HG02763 (cell line): ENCODE data around the gene LRRC61.

Experiments used
- ATAC-seq: cut with Tn5 transposase; IDR thresholded peaks from one replicate; pipeline ENCODE4 v1.9.1; 2021; ENCODE audit warnings: mild to moderate bottlenecking, moderate library complexity; ENCODE audit not compliant: unreplicated experiment

Gene LRRC61

DNA sequence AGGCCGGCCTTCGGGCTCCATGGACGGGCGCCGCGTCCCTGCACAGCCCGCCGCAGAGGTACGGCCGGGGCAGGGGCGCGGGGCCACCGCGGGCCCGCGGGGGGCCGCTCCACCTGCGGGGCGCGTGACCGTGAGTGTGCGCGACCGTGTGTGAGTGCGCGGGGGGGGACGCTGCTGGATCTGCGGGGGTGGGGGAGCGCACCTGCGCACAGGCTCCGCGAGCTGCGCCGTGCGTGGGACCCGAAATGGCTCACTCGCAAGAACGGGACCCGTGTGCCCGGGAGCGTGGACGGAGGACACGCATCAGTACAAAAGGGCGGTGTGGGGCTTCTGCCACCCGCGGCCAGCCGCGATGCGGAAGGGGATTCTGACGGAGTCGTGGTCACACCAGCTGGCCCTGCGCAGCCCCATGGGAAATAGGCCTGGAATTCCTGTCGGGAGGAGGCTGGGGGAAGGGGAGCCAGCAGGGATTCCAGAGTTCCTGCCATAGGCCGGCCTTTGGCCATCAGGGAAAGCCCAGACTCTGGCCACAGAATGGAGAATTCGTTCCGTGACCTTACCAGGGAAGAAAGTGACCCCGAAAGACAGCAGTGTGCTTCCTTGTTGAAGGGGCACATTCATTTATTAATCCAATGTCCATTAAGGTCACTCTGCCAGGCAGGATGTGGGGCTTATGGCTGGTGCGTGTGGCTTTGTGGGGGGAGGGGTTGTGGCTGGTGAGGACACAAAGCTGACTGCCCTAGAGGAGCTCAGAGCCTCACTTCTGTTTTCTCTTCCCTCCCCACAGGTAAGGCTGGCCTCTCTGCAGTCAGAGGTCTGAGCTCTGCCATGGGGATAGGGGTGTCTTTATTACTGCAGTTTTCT lies 46.0 kb downstream of the LRRC61 start:
- ATAC-seq, result peak; percentile 32

DNA sequence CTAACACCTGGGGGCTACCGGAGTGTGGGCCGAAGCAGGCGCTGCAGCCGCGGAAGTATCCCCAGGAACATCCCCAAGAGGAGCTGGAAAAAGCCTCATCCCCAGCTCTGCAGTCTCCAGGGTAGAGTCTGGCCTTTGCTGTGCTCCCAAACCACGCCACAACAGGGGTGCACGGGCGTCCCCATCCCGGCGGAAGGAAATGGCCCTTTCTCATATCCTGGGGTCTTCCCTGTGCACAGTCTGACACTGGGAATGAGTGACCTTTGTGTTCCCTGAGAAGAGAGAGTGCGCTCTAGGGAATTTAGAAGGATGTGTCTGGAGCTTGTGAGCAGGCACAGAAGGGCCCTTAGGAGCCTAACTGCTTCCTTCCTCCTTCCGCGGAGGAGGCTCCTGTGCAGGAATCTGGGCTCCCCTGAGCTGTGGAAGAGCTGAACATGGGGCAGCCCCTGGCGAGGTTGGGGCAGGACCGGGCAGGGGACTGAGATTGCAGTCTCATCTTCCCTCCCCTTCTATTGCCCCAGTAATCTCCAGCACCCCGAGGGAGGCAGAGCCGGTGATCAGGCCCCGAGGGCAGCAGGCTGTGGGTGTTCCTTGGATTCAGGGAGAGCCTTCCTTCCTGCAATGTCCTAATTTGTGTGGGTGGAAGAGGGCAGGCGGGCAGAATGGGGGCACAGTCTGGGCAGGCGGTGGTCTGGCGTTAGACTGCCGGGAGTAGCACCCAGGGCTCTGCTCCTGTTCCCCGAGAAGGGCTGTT lies 46.8 kb downstream of the LRRC61 start:
- no peak for ATAC-seq

DNA sequence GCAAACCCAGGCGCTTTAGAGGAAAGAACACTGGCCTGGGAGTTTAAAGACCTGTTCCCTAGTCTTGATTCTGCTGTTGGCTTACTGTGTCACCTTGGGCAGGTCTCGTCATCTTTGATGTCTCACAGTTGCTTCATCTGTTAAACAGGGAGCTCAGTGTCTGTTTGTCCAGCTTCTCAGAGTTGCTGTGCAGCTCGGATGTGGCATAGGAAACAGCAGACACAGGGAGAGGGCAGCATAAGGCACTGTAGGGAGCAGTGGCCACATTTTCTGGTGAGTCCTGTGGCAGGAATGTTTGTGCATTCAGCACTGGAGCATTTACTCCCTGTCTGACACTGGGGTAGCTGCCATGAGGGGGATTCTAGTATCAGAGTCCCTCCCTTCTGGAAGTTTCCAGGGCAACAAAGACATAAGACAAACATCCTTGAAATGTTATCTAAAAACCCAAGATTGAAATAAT lies 47.5 kb downstream of the LRRC61 start:
- ATAC-seq, result no peak

DNA sequence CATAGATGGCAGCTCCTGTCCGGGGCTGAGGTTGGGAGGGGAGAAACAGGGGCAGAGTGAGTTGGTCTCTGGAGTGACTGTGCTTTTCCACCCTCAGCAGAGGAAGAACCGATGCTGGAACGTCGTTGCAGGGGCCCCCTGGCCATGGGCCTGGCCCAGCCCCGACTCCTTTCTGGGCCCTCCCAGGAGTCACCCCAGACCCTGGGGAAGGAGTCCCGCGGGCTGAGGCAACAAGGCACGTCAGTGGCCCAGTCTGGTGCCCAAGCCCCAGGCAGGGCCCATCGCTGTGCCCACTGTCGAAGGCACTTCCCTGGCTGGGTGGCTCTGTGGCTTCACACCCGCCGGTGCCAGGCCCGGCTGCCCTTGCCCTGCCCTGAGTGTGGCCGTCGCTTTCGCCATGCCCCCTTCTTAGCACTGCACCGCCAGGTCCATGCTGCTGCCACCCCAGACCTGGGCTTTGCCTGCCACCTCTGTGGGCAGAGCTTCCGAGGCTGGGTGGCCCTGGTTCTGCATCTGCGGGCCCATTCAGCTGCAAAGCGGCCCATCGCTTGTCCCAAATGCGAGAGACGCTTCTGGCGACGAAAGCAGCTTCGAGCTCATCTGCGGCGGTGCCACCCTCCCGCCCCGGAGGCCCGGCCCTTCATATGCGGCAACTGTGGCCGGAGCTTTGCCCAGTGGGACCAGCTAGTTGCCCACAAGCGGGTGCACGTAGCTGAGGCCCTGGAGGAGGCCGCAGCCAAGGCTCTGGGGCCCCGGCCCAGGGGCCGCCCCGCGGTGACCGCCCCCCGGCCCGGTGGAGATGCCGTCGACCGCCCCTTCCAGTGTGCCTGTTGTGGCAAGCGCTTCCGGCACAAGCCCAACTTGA lies 48.2 kb downstream of the LRRC61 start:
- ATAC-seq, result no peak

DNA sequence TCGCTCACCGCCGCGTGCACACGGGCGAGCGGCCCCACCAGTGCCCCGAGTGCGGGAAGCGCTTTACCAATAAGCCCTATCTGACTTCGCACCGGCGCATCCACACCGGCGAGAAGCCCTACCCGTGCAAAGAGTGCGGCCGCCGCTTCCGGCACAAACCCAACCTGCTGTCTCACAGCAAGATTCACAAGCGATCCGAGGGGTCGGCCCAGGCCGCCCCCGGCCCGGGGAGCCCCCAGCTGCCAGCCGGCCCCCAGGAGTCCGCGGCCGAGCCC lies 48.8 kb downstream of the LRRC61 start:
- ATAC-seq, result no peak

DNA sequence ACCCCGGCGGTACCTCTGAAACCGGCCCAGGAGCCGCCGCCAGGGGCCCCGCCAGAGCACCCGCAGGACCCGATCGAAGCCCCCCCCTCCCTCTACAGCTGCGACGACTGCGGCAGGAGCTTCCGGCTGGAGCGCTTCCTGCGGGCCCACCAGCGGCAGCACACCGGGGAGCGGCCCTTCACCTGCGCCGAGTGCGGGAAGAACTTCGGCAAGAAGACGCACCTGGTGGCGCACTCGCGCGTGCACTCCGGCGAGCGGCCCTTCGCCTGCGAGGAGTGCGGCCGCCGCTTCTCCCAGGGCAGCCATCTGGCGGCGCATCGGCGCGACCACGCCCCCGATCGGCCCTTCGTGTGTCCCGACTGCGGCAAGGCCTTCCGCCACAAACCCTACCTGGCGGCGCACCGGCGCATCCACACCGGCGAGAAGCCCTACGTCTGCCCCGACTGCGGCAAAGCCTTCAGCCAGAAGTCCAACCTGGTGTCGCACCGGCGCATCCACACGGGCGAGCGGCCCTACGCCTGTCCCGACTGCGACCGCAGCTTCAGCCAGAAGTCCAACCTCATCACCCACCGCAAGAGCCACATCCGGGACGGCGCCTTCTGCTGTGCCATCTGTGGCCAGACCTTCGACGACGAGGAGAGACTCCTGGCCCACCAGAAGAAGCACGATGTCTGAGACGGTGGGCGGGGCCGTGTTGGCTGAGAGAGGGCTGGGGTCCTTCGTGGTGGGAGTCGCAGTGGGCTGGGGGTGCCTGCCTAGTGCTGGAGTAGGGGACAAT lies 49.3 kb downstream of the LRRC61 start:
- ATAC-seq, result no peak

DNA sequence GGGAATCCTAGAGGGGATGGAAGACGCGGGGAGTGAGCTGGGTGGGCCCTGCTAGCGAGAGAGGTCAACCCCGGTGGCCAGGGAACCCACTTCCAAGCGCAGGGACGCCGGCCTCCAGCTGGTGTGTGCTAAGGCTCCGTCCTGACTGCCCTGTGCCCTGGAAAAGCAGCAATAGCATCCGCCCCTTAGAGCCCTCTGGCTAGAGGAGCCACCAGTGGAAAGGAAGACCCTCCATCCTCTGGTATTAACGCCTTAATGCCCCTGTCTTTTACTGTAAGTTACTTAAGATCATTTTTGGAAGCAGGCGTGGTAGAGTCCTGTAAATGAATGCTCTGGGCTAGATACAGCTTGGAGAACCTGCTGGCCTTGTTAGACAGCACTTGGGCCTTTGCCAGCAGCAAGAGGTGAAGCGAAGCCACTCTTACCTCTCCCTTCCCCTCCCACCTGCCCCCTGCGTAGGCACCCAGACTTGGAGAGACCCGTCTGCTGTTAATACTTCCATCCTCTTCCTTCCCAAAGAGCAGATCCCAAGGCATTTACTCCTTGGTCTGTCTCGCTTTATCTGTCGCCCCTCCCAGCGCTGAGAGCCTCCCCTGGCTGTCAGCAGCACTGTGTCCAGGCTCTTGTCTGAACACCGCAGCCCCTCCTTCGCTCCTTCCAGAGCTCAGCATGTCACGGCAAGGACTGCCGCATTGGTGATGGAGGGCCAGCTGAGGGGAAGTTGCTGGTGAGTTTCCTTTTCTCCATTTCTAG lies 50.1 kb downstream of the LRRC61 start:
- ATAC-seq, result no peak

DNA sequence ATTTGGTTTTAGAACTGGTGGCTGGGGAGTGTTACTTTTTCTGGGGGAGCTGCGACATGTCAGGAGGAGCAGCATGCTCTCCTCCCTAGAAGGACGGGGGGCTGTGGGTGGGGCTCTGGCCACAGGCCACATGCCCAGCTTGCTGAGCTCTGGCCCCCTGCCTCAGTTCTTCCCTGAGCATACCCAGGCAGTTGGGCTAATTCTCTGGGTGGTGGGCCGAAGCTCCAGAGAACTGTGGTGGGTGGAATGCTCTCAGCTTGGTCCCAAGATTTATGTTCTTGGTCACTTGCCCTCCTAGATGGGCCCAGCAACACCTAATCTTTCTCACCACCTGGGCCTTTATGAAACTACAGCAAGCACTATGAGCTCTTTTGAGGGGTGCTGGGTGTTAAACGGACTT lies 50.9 kb downstream of the LRRC61 start:
- no peak for ATAC-seq

DNA sequence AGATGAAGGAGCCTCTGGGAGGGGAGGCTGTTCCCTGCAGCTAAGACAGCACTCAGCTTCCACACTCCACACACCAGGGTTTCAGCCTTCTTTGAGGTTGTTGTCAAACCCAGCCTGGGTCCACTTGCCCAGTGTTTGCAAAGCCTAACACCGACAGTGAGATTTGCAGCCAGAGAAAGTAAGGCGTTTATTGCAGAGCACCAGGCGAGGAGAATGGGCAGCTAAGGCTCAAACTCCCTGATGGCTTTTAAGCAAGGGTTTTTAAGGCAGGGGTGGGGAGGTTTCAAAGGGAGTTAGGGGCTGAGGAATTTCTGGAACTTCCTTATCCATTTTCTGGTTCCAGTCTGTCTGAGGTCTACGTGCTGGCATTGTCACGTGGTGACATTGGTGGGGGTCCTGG lies 51.3 kb downstream of the LRRC61 start:
- no peak for ATAC-seq

DNA sequence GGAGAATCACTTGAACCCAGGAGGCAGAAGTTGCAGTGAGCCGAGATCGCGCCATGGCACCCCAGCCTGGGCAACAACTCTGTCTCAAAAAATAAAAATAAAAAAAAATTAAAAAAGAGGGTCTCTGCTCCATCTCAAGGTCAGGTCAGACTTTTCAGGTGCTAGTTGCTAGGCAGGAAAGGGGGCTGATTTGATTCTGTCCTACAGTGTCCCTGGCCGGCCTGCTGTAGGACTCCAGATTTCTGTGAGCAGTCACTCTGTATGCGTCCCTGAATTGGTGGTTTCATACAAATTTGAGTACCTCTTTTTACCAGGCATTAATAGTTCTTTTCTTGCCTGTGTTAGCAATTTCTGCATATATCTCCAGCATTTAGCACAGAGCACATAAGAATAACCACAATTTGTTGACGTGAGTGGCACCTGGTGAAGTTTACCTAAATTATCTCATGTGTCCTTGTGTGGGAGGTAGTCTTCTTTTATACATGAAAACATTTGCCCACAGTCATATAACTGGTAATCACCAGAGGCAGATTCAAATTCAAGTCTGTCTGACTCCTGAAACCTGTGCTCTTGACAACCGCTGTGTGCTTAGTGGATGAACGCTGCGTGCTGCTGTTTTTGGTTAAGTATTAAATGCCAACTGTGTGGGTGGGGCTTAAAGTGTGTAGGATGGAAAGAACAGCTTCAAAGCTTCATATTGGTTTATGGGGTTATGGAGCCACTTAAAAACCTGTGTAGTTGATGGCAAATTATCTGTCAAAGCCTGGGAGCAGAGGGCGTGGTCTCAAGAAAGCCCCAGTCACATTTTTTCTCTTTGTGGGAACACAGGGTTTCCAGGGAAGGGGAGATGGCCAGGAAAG lies 52.7 kb downstream of the LRRC61 start:
- ATAC-seq, result no peak

DNA sequence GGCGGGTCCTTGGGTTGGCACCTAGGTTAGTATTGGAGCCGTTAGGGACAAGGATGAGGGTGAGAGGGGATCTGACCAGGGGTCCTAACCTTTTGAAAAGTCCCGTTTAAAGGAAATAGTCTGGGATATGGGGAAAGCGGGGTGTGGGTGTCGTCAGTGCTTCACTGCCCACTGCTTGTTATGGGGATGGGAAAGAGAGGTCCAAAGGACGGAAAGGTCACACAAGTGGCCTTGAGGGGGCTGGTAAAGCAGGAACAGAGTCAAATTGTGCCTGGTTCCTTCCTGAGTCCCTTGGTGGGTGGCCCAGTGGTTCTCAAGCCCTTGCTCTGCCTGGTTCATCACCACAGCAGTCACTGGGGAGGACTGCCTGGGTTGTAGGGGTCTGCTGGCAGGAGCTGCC lies 53.4 kb downstream of the LRRC61 start:
- no peak for ATAC-seq

DNA sequence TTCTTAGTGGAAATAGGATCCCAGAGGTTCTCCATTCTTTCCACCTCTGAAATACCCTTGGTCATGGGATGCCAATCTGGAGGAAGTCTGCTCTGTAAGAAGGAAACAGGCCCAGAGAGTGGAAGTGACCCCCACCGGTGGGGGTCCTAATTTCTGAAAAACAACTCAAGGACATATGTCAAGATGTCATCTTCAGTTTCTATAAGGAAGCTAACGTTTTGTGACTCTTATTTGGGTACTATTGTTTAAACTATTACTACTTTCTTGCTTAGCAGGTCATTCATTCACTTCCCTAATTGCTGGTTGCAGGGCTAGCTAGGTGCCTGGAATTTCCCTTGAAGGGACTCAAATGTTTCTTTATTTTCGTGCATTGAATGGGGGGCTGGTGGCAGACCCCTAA lies 54.0 kb downstream of the LRRC61 start:
- no peak for ATAC-seq

DNA sequence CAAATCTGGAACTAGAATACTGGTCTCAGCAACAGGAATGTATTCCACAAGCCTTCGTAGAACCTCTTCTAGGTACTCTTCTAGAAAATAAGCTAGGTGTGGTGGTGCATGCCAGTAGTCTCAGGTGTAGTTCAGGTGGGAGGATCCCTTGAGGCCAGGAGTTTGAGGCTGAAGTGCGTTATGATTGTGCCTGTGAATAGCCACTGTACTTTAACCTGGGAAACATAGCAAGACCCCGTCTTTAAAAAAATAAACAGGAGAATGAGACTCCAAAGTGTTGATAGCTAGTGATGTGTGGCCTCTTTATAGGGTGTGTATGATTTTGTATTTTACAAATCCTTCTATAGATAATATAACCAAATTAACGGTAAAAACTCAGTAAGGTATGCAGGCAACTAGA lies 54.5 kb downstream of the LRRC61 start:
- no peak for ATAC-seq

DNA sequence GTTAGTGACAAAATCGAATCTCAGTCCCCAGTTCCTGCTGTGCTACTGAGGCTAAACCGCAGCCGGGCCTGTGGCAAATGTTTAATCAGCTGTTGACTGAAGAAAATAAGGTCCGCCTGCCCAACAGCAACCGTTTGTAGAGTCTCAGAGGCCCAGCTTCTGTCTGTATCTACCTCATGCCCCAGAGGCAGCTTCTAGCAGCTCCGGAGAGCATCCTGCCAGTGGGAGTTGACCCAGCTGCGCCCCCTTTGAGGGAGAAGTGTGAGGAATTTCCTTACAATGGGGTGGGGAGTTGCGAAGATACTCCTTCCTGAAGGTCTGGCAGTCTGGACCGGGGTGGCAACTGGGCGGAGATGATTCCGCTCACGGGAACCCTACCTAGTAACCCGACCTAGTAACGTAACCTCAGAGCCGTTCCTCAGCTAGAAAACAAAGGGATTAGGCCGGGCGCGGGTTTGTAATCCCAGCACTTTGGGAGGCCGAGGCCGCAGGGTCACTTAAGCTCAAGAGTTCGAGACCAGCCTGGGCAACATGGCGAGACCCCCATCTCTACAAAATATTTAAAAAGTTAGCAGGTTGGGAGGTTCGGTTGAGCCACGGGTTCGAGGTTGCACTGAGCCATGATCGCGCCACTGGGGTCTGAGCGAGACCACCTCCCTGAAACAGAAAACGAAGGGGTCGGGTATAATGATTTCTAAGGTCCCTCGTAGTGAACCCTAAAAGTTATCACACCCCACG lies 55.1 kb downstream of the LRRC61 start:
- ATAC-seq, result no peak

DNA sequence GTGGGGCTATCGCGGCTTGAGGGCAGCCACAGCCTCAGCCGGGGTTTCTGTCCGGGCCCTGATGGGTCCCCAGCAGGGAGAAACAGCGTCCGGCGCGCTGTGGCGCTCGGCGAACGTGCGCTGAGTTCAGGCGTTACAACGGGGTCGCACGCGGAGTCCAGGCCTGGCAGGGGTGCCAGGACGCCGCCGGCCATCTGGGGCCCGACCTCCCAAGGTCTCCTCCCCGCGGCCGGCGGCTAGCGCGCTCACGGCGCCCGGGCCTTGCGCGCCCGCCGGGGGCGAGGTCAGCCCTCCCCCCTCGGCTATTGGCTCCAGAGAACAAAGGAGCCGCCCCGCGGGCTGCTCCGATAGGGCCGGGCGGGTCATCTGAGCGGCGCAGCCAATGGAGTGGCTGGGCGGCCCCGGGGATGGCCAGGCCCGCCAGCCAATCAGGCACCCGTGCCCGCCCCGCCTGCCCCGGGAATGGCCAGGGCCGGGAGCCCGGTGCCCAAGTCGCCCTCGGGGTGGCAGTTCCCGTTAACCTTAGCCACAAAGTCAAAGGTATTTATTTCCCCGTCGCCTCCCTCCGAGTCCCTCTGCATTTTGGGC lies 55.8 kb downstream of the LRRC61 start, which contains the start of gene ZNF775:
Gene ZNF775 (plus strand): TSS at position 478 of the 588 bp plus-strand sequence. CDS start 9,141 bp downstream, outside the sequence.
- peak; percentile 71 for ATAC-seq

DNA sequence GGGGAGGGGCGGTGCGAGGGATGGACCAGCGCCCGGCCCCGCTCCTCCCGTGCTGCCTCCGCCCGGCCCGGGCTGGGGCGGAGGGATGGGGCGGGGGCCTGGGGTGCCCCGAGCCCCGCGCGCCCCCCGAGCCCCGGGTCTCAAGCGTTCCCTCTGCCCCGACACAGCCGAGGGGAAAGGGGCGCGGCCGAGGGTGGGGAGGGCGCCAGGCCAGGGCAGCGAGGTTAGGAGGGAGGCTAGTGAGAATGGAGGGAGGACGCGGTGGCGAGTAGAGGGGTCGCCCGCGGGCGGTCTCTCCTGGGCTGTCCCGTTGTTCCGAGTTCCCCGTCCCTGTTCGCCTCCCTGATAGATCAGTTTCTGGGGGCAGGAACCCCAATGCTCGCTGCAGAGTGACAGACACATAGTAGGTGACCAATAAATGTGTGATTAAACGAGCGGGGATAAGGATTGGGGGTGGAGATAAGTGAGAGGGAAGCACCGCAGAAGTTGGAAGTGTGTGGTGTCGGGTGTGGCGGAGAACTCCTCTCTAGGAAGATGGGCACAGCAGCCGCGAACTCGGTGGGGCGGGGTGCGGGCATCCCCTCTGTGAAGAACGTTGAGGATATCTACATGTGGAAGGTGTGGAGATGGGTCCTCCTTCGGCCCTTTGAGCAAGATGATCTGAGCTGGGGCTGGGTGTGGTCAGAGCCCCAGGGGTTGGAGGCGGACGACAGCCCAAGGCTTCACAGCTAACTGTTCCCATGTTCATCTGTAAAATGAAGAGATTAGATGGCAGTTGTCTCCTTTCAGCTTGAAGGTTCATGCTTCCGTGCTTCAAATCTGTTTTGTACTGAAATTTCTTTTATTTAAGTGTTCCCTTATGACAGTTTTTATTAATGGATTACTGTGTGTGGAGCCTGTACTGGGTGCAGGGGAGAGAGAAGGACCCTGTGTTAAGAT lies 56.6 kb downstream of the LRRC61 start:
- no peak for ATAC-seq

DNA sequence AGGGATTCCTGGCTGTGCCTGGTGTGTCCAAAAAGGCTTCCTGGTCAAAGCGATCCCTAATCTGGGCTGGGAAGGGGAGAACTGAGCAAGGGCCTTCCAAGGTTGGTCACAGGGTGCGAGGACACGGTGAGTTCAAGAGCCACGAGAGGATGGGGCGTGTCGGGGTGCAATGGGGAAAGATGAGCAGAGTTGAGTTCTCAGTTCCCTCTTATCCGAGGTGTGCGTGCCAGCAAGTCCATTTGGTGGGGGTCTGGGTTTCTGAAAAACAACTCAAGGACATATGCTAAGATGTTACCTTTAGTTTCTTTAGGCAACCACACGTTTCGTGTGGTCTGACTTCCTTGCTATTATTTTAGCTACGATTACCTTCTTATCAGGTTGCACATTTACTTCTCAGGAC lies 57.3 kb downstream of the LRRC61 start:
- no peak for ATAC-seq
